K562 (cell line): ENCODE results near the gene CAMK2D. TPM values are rescaled to one million over a fixed set of nuclear protein-coding genes. Genes with fewer than 3 reads are reported as not detected.

Source experiments
- ATAC-seq: fragments of 200-7000 bp; cut with Tn5 transposase; 3 replicates; pipeline ENCODE4 v1.9.1; 2020; ENCODE audit warnings: moderate library complexity
- BruUV-seq: library from RNA; stranded (reverse); fragments of 400-500 nt; replicated peaks from 2 replicates; lab custom pipeline; 2021; lab: Mats Ljungman, UMichigan
- CTCF ChIA-PET: fragments of 300-600 bp; formaldehyde crosslinking; extraction: SDS; loops from one replicate; lab custom pipeline; 2021; ENCODE audit warnings: low intra/inter-chr PET ratio; lab: Yijun Ruan, JAX
- POLR2A ChIA-PET: fragments of 300-600, 350-650 bp; sonication (Branson Sonifier 250); formaldehyde crosslinking; extraction: SDS; loops from one replicate; lab custom pipeline; 2021; ENCODE audit warnings: antibody characterized with exemption, inconsistent platforms; lab: Yijun Ruan, JAX
- DNase-seq, 4 experiments: peaks; one replicate each; pipeline versions ENCODE4 v3.0.0 to v3.0.0-alpha.2; 2011 to 2018; ENCODE audit warnings: low spot score in 3 of 4, mixed read lengths in 3 of 4; ENCODE audit errors: extremely low read depth in 1 of 4
- FAIRE-seq: peaks from 2 replicates; lab custom pipeline; 2011; peaks lifted over from hg19 to GRCh38; lab: Jason Lieb, UNC
- H2AFZ ChIP-seq: 2 replicates; pipeline ENCODE4 v1.6.0; 2011; ENCODE audit warnings: low read depth, low read length, control low read depth, inconsistent platforms
- H3K27ac ChIP-seq: fragments of 200-600 bp; 3 replicates; pipeline ENCODE4 v1.8.0; 2011; ENCODE audit warnings: low read depth, mild to moderate bottlenecking, control low read depth, inconsistent platforms, low read length, moderate library complexity, mixed read lengths; ENCODE audit errors: extremely low read depth
- H3K27me3 ChIP-seq, 2 experiments: fragments of 300-600 bp in 1 of 2; 2 replicates in 1 of 2; 3 replicates in 1 of 2; pipeline versions ENCODE4 v1.6.0 to v1.8.0; 2011; ENCODE audit warnings: inconsistent platforms in 2 of 2, low read length in 2 of 2, mild to moderate bottlenecking in 1 of 2, mixed read lengths in 1 of 2, moderate library complexity in 1 of 2; ENCODE audit not compliant: control insufficient read depth in 2 of 2, insufficient read depth in 2 of 2
- H3K36me3 ChIP-seq: fragments of 300-600 bp; 3 replicates; pipeline ENCODE4 v1.8.0; 2011; ENCODE audit warnings: mild to moderate bottlenecking, low read length, inconsistent platforms; ENCODE audit not compliant: control insufficient read depth, insufficient read depth
- H3K4me1 ChIP-seq, 2 experiments: fragments of 200-600 bp in 1 of 2; replicated peaks in 1 of 2; 2 replicates in 1 of 2; 3 replicates in 1 of 2; pipeline versions ENCODE4 v1.5.1 to v1.8.0; 2011; ENCODE audit warnings: inconsistent platforms in 2 of 2, low read length in 2 of 2, mild to moderate bottlenecking in 1 of 2, mixed read lengths in 1 of 2, moderate library complexity in 1 of 2; ENCODE audit not compliant: control insufficient read depth in 2 of 2, insufficient read depth in 2 of 2
- H3K4me2 ChIP-seq: 2 replicates; pipeline ENCODE4 v1.6.1; 2011; ENCODE audit warnings: low read length, control low read depth, inconsistent platforms, mixed read lengths; ENCODE audit not compliant: insufficient read depth
- H3K4me3 ChIP-seq: fragments of 200-600 bp; sonication (generic), shearing (Covaris generic); 2 replicates; pipeline ENCODE4 v1.5.1; 2016; ENCODE audit warnings: control low read depth, inconsistent platforms
- H3K79me2 ChIP-seq: fragments of 200-600 bp; 3 replicates; pipeline ENCODE4 v1.8.0; 2011; ENCODE audit warnings: low read length, inconsistent platforms; ENCODE audit not compliant: control insufficient read depth, insufficient read depth
- H3K9ac ChIP-seq, 2 experiments: 2 replicates each; pipeline versions ENCODE4 v1.6.0 to v1.6.1; 2011; ENCODE audit warnings: low read depth in 2 of 2, low read length in 2 of 2, control low read depth in 1 of 2, inconsistent platforms in 1 of 2, mild to moderate bottlenecking in 1 of 2, mixed read lengths in 1 of 2; ENCODE audit not compliant: insufficient read depth in 1 of 2
- H3K9me1 ChIP-seq: one replicate; pipeline ENCODE4 v1.6.0; 2011; ENCODE audit warnings: inconsistent platforms, mild to moderate bottlenecking, low read length, moderate library complexity; ENCODE audit not compliant: control insufficient read depth, insufficient read depth
- H3K9me3 ChIP-seq: replicated peaks from 2 replicates; pipeline ENCODE4 v1.5.1; 2011; ENCODE audit warnings: low read depth, low read length, inconsistent platforms; ENCODE audit not compliant: control insufficient read depth, insufficient read depth
- H4K20me1 ChIP-seq: replicated peaks from 2 replicates; pipeline ENCODE4 v1.6.1; 2011; ENCODE audit warnings: low read length, inconsistent platforms, mixed read lengths; ENCODE audit not compliant: control insufficient read depth, insufficient read depth
- CHD1 ChIP-seq: fragments of 200-600 bp; sonication (generic); IDR thresholded peaks from one replicate; pipeline ENCODE4 v1.6.1; 2012; ENCODE audit warnings: mild to moderate bottlenecking, moderate library complexity, low read length, inconsistent platforms
- CREB3 ChIP-seq: fragments of 450-650 bp; conservative IDR thresholded peaks from 2 replicates; pipeline ENCODE4 v1.6.1; 2016; ENCODE audit warnings: missing genetic modification characterization, low read depth, mild to moderate bottlenecking, missing compliant biosample characterization, moderate library complexity
- ESRRB ChIP-seq: fragments of 250-450 bp; sonication (Bioruptor Pico); IDR thresholded peaks from 2 replicates; pipeline ENCODE4 v1.5.0; 2020; ENCODE audit warnings: mild to moderate bottlenecking, moderate library complexity, borderline replicate concordance
- HINFP ChIP-seq: fragments of 450-650 bp; conservative IDR thresholded peaks from 2 replicates; pipeline ENCODE4 v1.6.1; 2016; ENCODE audit warnings: missing genetic modification characterization, low read depth, mild to moderate bottlenecking, control low read depth, missing compliant biosample characterization
- LEF1 ChIP-seq: fragments of 450-650 bp; IDR thresholded peaks from 2 replicates; pipeline ENCODE4 v1.6.1; 2016; ENCODE audit warnings: mild to moderate bottlenecking
- POLR2G ChIP-seq: fragments of 200-400 bp; formaldehyde crosslinking; IDR thresholded peaks from 2 replicates; pipeline ENCODE4 v1.6.1; 2017; ENCODE audit warnings: low read depth, mild to moderate bottlenecking, antibody characterized with exemption, low read length, moderate library complexity
- ZBTB43 ChIP-seq: sonication (generic); formaldehyde crosslinking; IDR thresholded peaks from 2 replicates; pipeline ENCODE4 v1.8.0; 2023; ENCODE audit warnings: mild to moderate bottlenecking, missing genetic modification reagents
- ZNF23 ChIP-seq: fragments of 250-450 bp; sonication (Bioruptor Pico); IDR thresholded peaks from 2 replicates; pipeline ENCODE4 v1.4.0; 2020; ENCODE audit warnings: mild to moderate bottlenecking
- ZNF318 ChIP-seq, 2 experiments: fragments of 450-650 bp; IDR thresholded peaks; 2 replicates each; pipeline ENCODE4 v1.6.1; 2016; ENCODE audit warnings: mild to moderate bottlenecking in 2 of 2, borderline replicate concordance in 1 of 2, low read depth in 1 of 2, moderate library complexity in 1 of 2
- ZNF551 ChIP-seq: fragments of 250-450 bp; sonication (Bioruptor Pico); IDR thresholded peaks from 2 replicates; pipeline ENCODE4 v1.5.0; 2021; ENCODE audit warnings: mild to moderate bottlenecking, moderate library complexity
- WGBS: fragments of 100-300 bp; shearing (Covaris generic); methylation state at CpG from one replicate; pipeline ENCODE4 v1.1.6; 2016; ENCODE audit warnings: low coverage, mixed read lengths; ENCODE audit not compliant: insufficient coverage; ENCODE audit errors: missing lambda C conversion rate; 5-methylcytosine and 5-hydroxymethylcytosine counted together
- in situ Hi-C: fragments of 300-500 bp; cut with MboI; formaldehyde crosslinking; loops from 4 replicates; pipeline ENCODE4 v1.15.0; 2018; ENCODE audit warnings: inconsistent platforms, mixed read lengths
- intact Hi-C: fragments of 100-400 bp; cut with micrococcal nuclease; formaldehyde crosslinking; loops from 2 replicates; pipeline ENCODE4 v1.14.2; 2022
- polyA plus RNA-seq, 8 experiments: library from polyadenylated mRNA; depleted of rRNA in 4 of 8; stranded (reverse) in 5 of 8; unstranded in 3 of 8; fragments of >200 nt; fragmentation: Nextera tagmentation in 2 of 8; fragmentation: Illumina TruSeq in 1 of 8; extraction: Ambion mirVana in 2 of 8; extraction: Trizol in 1 of 8; gene quantifications; 2 replicates each; pipeline versions ENCODE4 v1.2.1 to v1.2.3, GENCODE V29; 2011 to 2014; ENCODE audit warnings: inconsistent platforms in 1 of 8, missing spikeins in 1 of 8
- total RNA-seq, 7 experiments: library from RNA; depleted of rRNA in 6 of 7; stranded (reverse); fragments of >200 nt in 6 of 7; fragmentation: Illumina TruSeq in 2 of 7; extraction: Trizol in 2 of 7; gene quantifications; 2 replicates each; pipeline versions ENCODE4 v1.2.1 to v1.2.3, GENCODE V29; 2011 to 2021; ENCODE audit warnings: low replicate concordance in 1 of 7

The CAMK2D gene
- total and polyA plus RNA-seq, 9 of the 15 experiments (the other 6 are each of a cell fraction or from before 2014, with no cell fraction given), result 0.01 to 0.33 (median 0.04) TPM; not detected in 2

- ChIA-PET POLR2A (no interaction called here), CTCF (no interaction called here)
- Histone ChIP-seq H3K9me3 (no peaks in the 10 kb centered on the region), H3K36me3 (no peaks in the 10 kb centered on the region), H3K9me1 (no peaks in the 10 kb centered on the region), H3K4me3 (no peak overlapping the region), H3K79me2 (no peaks in the 10 kb centered on the region), H2AFZ (no peak overlapping the region), H3K9ac (no peak overlapping the region), H3K4me2 (no peak overlapping the region), H3K4me1 (no peaks in the 10 kb centered on the region), H4K20me1 (no peaks in the 10 kb centered on the region), H3K27ac (no peak overlapping the region), H3K27me3 (no peaks in the 10 kb centered on the region)
- DNase-seq (no peak), FAIRE-seq (no peak), ATAC-seq (no peak)
- in situ Hi-C loops (no loop called here), intact Hi-C loops (no loop called here)
- WGBS, result 0% methylated on average over 14 of the region's 14 CpGs
- no TSS peak for BruUV-seq
- TF ChIP-seq ESRRB (CRISPR knock-in tag), result no peak
- TF ChIP-seq ZNF318 (IDR thresholded peaks at IDR 0.05; ENCODE audit: borderline replicate concordance in 1 of 2, low read depth in 1 of 2), result no peak
- no peak for TF ChIP-seq LEF1
- no peak for TF ChIP-seq POLR2G
- TF ChIP-seq CHD1, result no peak
- no peak for TF ChIP-seq CREB3
- no peak for TF ChIP-seq ZNF23
- TF ChIP-seq HINFP (tag), result no peak
- no peak for TF ChIP-seq ZBTB43 (CRISPR knock-in tag)
- TF ChIP-seq ZNF551 (CRISPR knock-in tag), result no peak
These were observed 11.5 kb upstream of the CAMK2D start for GRCh38 chr4:113773014-113773413.
